Measurements from ENCODE around the gene CABP7. TPM values are rescaled to one million over a fixed set of nuclear protein-coding genes. Genes with fewer than 3 reads are reported as not detected.

Gene CABP7
- total and polyA plus RNA-seq, 2 of the 13 experiments (the other 11 are each of a cell fraction or from before 2014, with no cell fraction given): 0.08 TPM; not detected in 1

DNA sequence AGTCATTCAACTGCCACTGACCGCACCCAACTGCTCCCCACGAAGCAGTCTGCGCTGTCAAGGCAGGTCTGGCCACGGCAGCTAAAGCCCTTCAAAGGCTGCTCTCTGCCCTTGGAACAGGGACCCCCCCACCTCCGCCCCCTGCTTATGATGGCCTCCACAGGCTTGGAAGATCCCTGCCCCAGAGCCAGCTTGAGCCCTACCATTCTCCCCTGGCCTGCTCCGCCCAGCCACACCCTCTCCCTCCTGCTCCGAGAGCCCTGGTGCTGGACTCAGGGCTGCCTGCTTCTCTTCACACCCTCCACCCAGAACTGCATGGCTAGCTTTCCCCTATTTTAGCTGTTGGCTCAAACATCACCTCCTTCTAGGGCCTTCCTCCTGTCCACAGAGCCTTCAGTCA is 28.0 kb downstream of the CABP7 start (continued):
- TF ChIP-seq, protein P1, sequence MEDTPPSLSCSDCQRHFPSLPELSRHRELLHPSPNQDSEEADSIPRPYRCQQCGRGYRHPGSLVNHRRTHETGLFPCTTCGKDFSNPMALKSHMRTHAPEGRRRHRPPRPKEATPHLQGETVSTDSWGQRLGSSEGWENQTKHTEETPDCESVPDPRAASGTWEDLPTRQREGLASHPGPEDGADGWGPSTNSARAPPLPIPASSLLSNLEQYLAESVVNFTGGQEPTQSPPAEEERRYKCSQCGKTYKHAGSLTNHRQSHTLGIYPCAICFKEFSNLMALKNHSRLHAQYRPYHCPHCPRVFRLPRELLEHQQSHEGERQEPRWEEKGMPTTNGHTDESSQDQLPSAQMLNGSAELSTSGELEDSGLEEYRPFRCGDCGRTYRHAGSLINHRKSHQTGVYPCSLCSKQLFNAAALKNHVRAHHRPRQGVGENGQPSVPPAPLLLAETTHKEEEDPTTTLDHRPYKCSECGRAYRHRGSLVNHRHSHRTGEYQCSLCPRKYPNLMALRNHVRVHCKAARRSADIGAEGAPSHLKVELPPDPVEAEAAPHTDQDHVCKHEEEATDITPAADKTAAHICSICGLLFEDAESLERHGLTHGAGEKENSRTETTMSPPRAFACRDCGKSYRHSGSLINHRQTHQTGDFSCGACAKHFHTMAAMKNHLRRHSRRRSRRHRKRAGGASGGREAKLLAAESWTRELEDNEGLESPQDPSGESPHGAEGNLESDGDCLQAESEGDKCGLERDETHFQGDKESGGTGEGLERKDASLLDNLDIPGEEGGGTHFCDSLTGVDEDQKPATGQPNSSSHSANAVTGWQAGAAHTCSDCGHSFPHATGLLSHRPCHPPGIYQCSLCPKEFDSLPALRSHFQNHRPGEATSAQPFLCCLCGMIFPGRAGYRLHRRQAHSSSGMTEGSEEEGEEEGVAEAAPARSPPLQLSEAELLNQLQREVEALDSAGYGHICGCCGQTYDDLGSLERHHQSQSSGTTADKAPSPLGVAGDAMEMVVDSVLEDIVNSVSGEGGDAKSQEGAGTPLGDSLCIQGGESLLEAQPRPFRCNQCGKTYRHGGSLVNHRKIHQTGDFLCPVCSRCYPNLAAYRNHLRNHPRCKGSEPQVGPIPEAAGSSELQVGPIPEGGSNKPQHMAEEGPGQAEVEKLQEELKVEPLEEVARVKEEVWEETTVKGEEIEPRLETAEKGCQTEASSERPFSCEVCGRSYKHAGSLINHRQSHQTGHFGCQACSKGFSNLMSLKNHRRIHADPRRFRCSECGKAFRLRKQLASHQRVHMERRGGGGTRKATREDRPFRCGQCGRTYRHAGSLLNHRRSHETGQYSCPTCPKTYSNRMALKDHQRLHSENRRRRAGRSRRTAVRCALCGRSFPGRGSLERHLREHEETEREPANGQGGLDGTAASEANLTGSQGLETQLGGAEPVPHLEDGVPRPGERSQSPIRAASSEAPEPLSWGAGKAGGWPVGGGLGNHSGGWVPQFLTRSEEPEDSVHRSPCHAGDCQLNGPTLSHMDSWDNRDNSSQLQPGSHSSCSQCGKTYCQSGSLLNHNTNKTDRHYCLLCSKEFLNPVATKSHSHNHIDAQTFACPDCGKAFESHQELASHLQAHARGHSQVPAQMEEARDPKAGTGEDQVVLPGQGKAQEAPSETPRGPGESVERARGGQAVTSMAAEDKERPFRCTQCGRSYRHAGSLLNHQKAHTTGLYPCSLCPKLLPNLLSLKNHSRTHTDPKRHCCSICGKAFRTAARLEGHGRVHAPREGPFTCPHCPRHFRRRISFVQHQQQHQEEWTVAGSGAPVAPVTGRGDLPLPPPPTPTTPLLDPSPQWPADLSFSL (CRISPR knock-in tag; IDR thresholded peaks at IDR 0.05): no peak
- TF ChIP-seq SP140L (CRISPR knock-in tag; IDR thresholded peaks at IDR 0.05; ENCODE audit: borderline replicate concordance) (no peak), ZNF768 (CRISPR knock-in tag; IDR thresholded peaks at IDR 0.05) (no peak), ATF7 (IDR thresholded peaks at IDR 0.05) (no peak), ATF7 (CRISPR knock-in tag; IDR thresholded peaks at IDR 0.05) (no peak), ZXDC (CRISPR knock-in tag; IDR thresholded peaks at IDR 0.05) (no peak), ZNF629 (CRISPR knock-in tag; conservative IDR thresholded peaks at IDR 0.05) (no peak), NBN (conservative IDR thresholded peaks at IDR 0.05) (no peak), ZNF557 (CRISPR knock-in tag; IDR thresholded peaks at IDR 0.05) (no peak), ZNF549 (CRISPR knock-in tag; IDR thresholded peaks at IDR 0.05) (no peak), THAP9 (CRISPR knock-in tag; IDR thresholded peaks at IDR 0.05; ENCODE audit: borderline replicate concordance) (no peak), ERF (CRISPR knock-in tag; IDR thresholded peaks at IDR 0.05) (no peak)
- TF ChIP-seq, protein P2, sequence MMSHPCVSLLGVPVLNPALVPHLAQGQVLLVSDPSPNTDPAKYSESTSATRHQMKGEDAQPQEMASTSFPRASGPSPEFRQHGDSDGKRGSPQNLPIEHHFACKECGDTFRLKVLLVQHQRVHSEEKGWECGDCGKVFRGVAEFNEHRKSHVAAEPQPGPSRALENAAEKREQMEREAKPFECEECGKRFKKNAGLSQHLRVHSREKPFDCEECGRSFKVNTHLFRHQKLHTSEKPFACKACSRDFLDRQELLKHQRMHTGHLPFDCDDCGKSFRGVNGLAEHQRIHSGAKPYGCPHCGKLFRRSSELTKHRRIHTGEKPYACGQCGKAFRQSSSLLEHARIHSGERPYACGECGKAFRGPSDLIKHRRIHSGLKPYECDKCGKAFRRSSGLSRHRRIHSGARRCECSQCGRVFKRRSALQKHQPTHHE (CRISPR knock-in tag; IDR thresholded peaks at IDR 0.05; ENCODE audit: borderline replicate concordance): no peak
